Measurements from ENCODE around the gene PITPNC1.
"Not testable (repeated sequence)": the region's sequence is repeated elsewhere in the genome, so short reads cannot be mapped to it uniquely, and the experiment has no call there.

The PITPNC1 gene

GRCh38 chr17:67637901-67638641 is 261.0 kb downstream of the PITPNC1 start:
- in situ Hi-C loops (cut with MboI; ENCODE audit: low sequenced_read_pairs): no loop called here

- in situ Hi-C loops (cut with MboI; ENCODE audit: low sequenced_read_pairs): no loop called here
Measured at GRCh38 chr17:67638871-67639270, 261.8 kb downstream of the PITPNC1 start.

- in situ Hi-C loops (cut with MboI; ENCODE audit: low sequenced_read_pairs): no loop called here
Measured at GRCh38 chr17:67639555-67639954, 262.5 kb downstream of the PITPNC1 start.

GRCh38 chr17:67639979-67640378 is 262.9 kb downstream of the PITPNC1 start:
- in situ Hi-C loops (cut with MboI; ENCODE audit: low sequenced_read_pairs): no loop called here

- in situ Hi-C loops (cut with MboI; ENCODE audit: low sequenced_read_pairs): no loop called here
Measured at GRCh38 chr17:67642488-67642887, 265.4 kb downstream of the PITPNC1 start.

- in situ Hi-C loops (cut with MboI; ENCODE audit: low sequenced_read_pairs): no loop called here
Measured at GRCh38 chr17:67644061-67644460, 267.0 kb downstream of the PITPNC1 start.

DNA sequence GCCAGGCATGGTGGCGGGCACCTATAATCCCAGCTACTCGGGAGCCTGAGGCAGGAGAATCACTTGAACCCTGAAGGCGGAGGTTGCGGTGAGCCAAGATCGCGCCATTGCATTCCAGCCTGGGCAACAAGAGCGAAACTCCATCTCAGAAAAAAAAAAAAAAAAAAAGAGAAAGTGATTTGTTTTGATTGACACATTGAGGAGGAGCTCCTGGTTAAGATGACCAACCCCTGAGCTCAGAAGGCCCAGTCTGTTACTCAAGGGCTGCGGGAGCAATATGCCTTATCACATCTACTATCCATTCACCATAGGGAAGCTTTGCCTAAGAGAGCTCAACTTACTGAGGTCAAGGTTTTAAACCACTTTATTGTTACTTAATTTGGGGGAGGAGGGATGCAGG is 268.1 kb downstream of the PITPNC1 start:
- in situ Hi-C loops (cut with MboI; ENCODE audit: low sequenced_read_pairs): not testable (repeated sequence)

DNA sequence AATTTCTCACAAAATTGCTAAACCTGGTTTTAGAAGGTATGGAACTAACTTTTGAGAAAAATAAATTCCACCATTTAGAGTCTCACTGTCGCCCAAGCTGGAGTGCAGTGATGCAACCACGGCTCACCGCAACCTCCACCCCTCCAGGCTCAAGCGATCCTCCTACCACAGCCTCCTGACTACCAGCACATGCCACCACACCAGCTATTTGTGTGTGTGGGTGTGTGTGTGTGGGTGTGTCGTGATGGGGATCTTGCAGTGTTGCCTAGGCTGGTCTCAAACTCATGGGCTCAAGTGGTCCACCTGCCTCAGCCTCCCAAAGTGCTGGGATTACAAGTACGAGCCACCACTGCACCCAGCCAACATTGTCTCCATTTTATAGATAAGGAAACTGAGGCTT is 269.4 kb downstream of the PITPNC1 start:
- in situ Hi-C loops (cut with MboI; ENCODE audit: low sequenced_read_pairs): no loop called here

GRCh38 chr17:67647482-67647881 is 270.4 kb downstream of the PITPNC1 start:
- in situ Hi-C loops (cut with MboI; ENCODE audit: low sequenced_read_pairs): no loop called here

DNA sequence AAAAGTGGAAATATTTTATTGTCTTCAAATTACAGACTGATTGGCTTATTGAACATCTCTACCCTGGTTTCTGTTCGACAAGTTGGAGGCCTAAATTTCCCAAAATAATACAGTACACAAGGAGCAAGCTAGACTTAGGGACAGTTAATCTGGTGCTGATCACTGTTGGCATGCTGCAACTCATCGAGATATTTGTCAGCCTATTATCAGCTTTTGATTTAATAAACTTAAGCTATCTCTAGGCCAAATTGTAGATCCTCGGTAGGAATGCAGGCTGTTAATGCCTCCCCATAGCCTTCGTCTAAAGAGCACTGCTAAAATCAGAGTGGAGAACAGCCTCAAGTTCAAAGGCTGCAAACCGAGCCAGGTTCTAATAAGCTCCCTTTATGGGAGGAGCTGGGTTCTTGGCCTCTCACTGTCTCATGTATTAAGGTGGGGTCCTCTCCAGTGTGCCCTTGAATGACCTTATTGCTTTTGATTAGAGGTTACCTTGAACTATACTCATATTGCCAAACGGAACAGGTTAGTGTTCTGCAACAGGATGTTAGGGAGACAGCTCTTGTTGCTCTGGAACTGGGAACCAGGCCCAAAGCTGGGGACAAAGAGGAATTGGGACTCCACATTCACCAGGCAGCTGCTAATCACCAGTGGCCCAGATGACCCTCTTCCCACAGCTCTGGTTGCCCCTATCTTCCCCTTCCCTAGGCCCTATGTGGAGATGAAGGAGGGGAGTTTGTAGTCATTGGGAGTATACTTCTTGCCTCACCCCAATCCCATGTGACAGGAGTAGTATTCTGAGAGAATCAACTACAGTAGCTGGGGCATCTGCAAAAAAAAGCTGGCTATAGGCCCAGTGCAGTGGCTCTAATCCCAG is 271.2 kb downstream of the PITPNC1 start:
- in situ Hi-C loops (cut with MboI; ENCODE audit: low sequenced_read_pairs): no loop called here

DNA sequence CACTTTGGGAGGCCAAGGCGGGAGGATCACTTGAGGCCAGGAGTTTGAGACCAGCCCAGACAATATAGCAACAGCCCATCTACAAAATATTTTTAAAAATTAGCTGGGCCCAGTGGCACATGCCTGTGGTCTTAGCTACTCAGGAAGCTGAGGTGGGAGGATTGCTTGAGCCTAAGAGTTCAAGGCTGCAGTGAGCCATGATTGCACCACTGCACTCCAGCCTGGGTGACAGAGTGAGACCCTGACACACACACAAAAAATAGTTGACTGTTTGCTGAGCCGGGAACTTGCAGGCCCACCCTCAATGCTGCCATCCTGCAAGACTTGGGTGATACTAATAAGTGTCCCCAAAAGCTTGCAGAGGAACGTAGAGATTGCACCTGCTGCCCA is 271.8 kb downstream of the PITPNC1 start:
- in situ Hi-C loops (cut with MboI; ENCODE audit: low sequenced_read_pairs): not testable (repeated sequence)

DNA sequence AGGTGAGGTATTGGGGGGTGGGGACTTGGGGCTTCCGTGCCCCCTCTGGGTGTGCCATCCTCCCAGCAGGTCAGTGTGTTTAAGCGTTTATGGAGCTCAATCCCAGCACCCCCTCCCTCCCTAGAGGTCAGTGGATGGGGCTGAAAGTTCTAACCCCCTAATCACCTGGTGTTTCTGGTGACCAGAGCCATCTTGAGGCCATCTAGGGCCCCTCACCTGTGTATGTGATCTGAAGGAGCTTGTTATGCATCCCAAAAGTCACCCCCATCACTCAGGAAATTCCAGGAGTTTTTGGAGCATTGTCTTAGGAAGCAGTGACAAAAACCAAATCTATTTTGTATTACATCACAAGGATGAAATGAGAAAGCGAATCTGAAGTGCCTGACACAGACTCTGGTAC is 272.8 kb downstream of the PITPNC1 start:
- in situ Hi-C loops (cut with MboI; ENCODE audit: low sequenced_read_pairs): no loop called here

- in situ Hi-C loops (cut with MboI; ENCODE audit: low sequenced_read_pairs): not testable (repeated sequence)
Measured at GRCh38 chr17:67651218-67651579, 274.1 kb downstream of the PITPNC1 start.

DNA sequence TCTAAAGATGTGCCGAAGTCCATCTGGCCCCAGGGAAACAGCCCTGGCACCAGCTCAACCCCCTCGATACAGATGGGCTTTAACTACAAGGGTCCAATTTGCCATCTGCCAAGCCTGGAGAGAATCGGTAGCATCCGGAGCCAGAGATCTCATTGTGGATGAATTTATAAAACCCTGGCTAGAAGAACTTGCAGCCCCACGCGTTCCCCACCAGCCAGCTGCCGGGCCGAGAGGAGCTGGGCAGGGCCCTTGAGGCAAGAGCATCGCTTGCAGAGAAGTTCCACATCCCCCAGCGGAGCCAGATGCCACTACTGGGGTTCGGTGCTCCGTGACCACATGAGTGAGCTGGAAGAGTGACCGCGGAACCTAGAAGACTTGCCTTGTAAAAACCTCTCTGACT is 275.4 kb downstream of the PITPNC1 start:
- in situ Hi-C loops (cut with MboI; ENCODE audit: low sequenced_read_pairs): no loop called here

GRCh38 chr17:67655478-67656148 is 278.5 kb downstream of the PITPNC1 start:
- in situ Hi-C loops (cut with MboI; ENCODE audit: low sequenced_read_pairs): no loop called here

DNA sequence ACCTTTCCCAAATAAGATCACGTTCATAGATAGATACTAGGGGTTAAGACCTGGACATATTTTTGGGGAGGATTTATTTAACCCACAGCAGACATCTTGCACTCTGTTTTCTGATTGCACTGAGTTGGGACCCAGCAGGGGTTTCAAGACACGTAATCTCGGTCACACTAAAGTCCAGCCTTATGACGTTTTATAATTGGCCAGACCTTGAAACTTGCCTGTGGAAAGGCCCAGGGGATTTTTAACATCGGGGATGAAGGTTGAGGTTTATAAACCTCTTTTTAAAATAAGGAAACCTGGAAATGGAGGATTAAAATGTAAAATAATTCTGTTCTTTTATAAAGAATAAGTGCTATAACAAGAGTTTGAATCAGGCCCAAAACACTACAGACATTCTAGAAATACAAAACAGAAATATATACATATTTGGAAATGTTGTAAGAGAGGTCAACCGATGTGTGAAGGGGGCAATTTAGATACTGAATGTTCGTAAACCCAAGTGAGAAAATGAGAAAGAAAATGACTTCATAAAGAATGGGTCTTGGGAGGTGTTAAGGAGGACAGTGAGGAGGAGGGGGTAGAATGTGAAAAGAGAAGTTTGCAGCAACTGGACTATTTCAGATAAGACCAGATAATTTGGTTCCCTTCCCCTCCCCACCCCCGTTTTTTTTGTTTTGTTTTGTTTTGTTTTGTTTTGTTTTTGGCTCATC is 279.6 kb downstream of the PITPNC1 start:
- in situ Hi-C loops (cut with MboI; ENCODE audit: low sequenced_read_pairs): no loop called here

DNA sequence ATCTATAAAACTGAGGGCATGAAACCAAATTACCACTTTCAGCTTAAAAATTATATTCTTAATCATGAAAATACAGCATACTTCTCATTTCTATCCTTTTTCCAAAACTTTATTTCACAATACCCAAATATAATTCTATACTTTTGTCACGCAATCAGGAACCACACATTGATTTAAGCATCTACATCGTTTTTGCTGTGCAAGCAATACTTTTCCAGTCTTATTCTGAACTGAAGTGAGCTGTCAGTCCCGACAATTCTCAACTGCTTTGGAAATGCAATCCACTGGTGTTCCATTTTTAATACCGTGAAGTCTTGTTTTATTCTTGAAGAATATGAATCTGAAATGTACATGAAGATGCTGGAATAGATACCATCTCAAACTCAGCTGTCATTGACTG is 280.5 kb downstream of the PITPNC1 start:
- in situ Hi-C loops (cut with MboI; ENCODE audit: low sequenced_read_pairs): no loop called here

GRCh38 chr17:67658265-67658664 is 281.2 kb downstream of the PITPNC1 start:
- in situ Hi-C loops (cut with MboI; ENCODE audit: low sequenced_read_pairs): no loop called here

DNA sequence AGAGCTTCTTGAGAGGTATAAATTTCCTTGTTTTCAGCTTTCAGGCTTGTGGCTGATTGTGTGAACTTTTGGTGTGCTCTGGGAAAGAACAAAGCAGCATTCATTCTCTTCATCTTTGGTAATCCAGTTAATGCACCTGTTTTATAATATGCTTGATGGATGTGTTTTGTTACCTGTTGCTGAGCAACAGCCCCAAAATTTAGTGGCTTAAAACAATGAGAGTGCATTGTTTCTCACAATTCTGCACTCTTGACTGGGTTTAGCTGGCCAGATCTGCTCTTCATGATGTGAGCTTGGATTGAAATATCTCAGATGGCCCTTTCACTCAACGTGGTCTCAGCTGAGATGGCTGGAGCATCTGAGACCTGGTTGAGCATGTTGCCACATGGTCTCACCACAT is 281.9 kb downstream of the PITPNC1 start:
- in situ Hi-C loops (cut with MboI; ENCODE audit: low sequenced_read_pairs): no loop called here

- in situ Hi-C loops (cut with MboI; ENCODE audit: low sequenced_read_pairs): no loop called here
Measured at GRCh38 chr17:67662712-67663111, 285.6 kb downstream of the PITPNC1 start.

- in situ Hi-C loops (cut with MboI; ENCODE audit: low sequenced_read_pairs): no loop called here
Measured at GRCh38 chr17:67663457-67663856, 286.4 kb downstream of the PITPNC1 start.
